Activated CD8-positive, alpha-beta memory T cell treated with anti-CD3 and anti-CD28 coated beads, Interleukin-2, amount 50 U/mL, for 48 hours (primary cell): ENCODE measurements around the gene PRODH.
"Not testable (repeated sequence)": the region's sequence is repeated elsewhere in the genome, so short reads cannot be mapped to it uniquely, and the experiment has no call there.

Source experiments
- DNase-seq: peaks from one replicate; pipeline ENCODE4 v3.0.0-alpha.2; 2020

PRODH gene, protein sequence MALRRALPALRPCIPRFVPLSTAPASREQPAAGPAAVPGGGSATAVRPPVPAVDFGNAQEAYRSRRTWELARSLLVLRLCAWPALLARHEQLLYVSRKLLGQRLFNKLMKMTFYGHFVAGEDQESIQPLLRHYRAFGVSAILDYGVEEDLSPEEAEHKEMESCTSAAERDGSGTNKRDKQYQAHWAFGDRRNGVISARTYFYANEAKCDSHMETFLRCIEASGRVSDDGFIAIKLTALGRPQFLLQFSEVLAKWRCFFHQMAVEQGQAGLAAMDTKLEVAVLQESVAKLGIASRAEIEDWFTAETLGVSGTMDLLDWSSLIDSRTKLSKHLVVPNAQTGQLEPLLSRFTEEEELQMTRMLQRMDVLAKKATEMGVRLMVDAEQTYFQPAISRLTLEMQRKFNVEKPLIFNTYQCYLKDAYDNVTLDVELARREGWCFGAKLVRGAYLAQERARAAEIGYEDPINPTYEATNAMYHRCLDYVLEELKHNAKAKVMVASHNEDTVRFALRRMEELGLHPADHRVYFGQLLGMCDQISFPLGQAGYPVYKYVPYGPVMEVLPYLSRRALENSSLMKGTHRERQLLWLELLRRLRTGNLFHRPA

DNA sequence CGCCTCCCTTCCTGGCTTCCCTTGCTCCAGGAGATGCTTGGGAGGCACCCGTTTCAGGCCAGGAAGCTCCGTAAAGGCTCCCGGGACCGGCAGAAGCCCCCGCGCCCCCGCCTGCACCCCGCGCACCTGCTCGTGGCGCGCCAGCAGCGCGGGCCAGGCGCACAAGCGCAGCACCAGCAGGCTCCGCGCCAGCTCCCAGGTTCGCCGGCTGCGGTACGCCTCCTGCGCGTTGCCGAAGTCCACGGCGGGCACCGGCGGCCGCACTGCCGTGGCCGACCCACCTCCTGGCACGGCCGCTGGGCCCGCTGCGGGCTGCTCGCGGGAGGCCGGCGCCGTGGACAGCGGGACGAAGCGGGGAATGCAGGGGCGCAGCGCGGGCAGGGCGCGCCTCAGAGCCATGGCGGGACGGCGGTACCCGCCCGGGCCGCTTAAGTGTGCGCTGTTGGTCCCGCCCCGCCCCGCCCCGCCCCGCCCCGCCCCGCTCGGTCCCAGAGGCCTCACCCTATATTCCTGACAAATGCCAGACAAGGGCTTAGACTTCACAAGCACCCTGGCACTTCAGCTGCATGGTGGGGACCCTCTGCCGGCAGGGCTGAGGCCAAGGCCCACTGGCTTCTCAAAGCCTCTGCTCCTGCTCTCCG is at the start of gene PRODH:
TSS of gene PRODH (minus strand) at position 405 of the 641 bp plus-strand sequence. CDS start at position 399, 6 bp downstream.
- no peak for DNase-seq

DNA sequence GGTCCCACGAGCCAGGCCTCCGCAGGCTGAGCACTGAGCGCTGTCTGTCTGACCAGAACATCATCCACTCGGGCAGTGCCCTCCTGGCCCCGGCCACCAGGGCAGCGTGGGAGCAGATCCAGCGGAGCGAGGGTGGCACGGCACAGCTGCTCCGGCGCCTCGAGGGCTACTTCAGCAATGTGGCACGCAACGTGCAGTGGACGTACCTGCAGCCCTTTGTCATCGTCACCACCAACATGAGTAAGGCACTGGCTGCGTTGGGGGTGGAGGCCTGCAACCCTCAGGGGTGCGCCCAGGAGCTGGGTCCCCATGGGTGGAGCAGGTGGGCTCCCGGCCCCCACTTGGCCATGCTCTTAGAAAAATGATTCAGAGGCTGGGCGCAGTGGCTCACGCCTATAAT is 49.7 kb upstream of the PRODH start:
- DNase-seq, result no peak

DNA sequence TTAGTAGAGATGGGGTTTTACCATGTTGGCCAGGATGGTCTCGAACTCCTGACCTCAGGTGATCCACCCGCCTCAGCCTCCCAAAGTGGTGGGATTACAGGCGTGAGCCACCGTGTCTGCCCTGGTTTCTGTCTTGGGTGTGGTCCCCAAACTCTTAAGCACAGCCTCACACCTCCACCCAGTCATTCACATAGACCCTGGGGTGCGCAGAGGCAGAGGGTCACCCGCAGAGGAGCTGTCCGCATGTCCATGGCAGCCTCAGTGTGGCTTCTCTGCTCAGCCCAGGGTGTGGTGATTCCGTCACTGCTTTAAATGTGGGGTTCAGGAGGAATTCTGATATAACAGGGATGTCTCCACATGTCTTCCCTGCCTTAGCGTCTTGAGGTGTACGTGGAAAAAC is 48.5 kb upstream of the PRODH start:
- no peak for DNase-seq

DNA sequence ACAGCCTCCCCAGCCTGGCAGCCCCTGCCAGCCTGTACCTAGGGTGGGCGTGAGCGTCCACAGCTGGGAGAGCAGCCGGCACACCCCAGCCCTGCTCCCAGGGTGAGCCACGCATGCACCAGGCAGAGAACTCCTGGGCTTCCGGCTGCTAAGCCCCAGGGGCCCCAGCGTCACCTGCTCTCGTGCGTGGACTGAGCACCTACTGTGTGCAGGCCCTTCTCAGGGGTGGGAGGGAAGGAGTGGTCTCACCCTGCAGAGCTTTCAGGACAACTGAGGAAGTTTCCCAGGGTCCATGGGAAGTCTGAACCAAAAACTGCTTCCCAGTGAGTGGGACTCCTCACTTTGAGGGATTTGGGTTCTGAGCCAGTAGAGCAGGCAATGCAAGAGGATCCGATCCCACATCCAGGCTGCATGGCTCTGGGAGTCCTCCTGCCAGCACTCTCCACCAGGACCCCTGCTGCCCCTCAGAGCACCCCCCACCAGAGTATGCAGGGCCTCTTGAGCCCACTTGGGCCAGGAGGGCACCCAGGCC is 47.1 kb upstream of the PRODH start:
- DNase-seq, result no peak

DNA sequence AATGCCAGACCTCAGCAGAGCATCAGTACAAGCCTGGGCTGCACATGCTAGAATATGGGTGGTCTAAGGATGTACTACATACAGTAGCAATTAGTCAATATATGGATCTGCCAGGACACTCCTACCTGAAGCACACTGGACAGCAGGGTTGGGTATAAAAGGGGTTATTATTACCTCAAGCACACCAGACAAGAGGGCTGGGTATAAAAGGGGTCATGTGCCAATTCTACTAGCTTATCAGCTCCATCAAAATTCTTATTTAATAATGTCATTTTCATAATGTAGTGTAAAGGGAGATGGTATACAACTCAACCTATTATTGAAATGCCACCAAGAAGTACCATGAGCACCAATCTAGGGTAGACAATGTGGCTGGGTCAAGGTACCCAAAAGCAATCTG is 44.7 kb upstream of the PRODH start:
- DNase-seq, result no peak

DNA sequence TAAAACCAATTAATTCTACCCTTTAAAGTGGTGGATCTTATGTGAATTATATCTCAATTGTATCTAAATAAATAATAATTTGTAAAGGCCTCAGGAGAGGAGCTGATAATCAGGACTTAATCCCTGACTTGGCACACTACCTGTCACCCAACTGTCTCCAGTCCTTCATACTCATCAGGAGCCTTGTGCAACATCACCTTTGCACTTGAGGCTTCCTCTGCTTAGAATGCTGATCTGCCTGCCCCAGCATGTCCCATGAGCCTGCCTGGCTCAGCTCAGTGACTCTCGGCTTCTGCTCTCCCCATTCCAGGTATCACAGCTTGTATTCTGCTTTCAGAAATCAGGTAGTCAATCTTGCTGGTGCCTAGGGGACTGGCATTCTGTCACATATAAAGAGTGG is 43.9 kb upstream of the PRODH start:
- no peak for DNase-seq

DNA sequence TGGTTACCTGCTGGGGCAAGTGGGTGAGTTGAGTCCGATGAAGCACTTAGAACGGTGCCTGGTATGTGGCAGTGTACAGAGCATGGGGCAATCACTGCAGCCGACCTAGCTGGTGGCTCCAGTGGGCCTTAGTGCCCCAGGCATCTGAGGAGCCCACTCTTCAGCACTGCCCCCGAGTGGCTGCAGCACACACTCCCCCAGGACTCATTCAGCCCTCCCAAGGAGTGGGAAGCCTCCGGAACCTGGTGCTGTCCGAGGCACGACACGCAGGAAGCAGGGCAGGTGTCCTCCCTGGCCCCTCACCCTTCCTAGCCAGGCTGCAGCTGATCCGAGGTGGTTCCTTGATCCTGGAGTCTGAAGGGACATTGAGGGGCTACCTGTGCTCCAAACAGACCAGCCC is 42.4 kb upstream of the PRODH start:
- DNase-seq, result no peak

DNA sequence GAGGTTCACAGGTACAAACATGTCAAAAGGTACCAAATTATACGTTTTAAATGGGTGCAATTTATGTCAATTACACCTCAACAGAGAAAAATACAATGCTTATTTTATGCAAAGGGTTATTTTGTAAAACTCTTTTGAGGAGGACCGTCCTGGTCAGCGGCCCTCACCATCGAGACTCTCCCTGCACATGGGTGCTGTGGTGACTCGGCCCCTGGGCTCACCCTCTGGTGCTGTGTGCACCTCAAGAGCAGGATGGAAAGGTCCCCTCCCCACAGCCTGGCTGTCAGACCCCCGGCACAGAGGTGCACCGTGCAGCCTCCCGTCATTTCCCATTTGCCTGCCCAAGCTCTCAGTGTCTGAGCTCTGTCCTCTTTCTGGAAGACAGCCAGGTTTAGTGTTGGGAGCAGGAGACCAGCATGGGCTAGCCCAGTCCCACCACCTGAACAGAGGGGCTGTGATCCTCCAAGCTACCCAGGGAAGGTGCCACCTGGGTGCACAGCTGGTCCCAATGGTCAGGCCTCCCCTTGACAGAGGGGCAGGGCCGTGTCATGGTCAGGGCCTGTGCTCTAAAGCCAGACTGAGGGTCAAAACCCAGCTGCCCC is 41.8 kb upstream of the PRODH start:
- no peak for DNase-seq

DNA sequence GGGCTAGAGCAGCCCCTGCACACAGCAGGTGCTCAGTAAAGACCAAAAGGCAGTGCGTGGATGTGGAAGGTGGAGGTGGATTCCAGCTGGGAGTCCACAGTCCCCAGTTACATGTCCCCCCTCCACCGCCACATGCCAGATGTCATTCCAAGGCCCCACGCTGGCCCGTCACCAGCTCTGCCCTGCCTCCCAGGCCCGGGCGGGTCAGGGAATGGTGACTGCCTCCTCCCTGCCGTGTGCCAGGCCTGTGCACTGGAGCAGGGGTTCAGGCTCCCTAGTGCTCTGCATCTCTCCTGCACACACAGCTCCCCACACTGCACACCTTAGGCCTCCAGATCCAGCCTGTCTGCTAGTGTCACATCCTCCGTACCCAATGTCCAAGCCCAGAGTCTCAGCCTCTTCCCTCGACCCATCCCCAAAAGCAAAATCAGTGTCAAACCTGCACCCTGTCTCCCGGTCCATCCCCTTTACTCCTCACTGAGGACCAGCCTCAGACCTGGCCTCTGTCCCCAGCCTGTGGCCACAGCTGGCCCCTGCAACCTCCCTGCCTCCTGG is 40.2 kb upstream of the PRODH start:
- DNase-seq, result no peak

DNA sequence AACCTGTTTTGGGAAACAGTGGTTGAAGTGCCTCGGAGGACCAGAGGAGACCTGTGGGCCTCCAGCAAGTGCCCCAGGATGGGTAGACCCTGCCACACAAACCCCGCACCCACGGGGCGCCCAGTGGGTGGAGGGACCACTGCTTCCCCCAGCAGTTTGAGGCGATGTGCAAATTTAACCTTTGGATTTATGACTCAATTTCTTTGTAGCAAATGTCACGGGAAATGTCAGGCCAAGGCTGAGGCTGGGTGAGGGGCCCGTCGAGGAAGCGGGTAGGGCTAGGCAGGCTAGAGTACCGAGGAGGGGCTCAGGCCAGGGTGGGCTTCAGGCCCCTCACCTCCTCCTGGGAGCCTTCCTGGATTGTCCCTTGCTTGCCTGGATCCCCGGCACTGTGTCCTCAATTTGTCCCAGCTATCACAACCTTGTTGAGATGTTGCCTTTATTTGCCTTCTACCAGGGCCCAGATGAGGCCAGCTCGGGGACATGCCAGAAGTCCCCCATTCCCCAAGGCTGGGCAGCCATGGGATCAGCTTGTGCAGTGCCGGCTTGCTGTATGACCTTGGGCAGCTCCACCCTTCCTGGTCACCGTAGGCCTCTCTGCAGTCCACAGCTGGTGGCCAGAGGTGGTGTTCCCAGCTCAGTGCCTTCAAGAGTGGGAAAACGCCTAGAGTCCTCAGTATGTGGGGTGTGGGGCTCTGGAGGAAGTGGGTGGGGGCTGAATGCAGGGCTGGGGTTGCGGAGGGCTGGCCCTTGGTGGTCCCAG is 39.5 kb upstream of the PRODH start:
- no peak for DNase-seq

DNA sequence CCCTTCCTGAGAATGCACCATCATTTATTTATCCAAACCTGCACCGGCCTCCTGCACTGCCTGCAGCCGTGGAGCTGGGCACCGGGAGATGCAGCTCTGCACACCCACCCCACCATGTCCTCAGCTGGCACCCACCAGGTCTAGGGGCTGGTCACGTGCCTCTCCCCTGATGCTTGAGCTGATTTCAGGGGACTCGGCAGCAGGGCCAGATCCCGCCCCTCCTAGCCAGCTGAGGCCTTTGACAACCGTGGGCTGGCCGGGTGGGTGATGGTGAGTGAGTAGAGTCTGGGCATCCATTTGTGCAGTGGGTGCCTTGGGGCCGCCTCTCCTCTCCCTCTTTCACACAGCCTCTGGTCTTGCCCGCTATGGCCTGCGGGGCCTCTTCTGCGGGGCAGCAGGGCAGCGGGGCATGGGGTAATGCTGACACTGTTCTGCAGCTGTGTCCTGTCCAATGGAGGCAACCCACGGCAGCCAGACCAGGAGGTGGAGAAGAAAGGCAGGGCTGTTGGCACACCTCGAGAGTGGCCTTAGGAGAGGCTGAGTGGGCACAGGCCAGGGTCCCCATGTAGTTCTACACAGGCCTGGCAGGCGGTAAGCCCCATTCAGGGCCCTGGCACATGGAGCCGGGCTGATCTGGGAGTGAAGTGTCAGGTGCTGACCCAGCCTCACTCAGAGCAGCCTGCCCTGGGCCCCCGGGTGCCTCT is 38.5 kb upstream of the PRODH start:
- DNase-seq, result no peak

DNA sequence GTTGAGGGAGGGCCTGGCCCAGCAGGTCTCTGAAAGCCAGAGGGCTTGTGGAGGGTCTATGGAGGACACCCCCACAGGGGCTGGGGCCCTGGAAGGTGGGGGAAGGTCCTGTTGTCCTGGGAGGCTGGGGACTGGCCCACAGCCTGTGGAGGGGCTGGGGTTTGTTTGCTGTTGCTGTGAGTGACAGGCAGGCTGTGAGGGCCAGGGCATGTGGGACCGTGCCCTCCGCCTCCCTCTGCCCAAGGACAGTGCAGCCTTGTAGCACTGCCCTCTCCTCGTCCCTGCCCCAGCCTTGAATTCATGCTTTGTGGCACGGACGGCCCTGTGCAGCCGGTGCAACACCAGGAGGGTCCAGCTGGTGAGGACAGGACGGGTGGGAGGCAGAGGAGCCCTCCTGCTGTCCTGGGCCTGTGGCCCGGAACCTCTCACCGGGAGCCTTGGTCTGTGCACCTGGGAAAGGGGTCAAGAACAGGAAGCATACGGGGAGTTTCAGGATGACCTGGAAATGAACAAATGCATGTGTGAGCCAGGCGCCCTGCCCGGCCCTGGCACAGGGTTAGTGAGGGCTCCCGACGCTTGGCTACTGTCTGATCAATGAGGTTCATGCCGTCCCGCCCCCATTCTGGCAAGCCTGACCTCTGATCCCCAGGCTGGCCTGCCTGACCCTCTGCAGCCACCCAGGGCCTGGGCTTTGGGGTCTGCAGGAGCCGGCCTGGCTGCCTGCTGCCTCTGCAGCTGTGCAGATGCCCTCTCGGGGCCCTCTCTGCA is 37.4 kb upstream of the PRODH start:
- no peak for DNase-seq

DNA sequence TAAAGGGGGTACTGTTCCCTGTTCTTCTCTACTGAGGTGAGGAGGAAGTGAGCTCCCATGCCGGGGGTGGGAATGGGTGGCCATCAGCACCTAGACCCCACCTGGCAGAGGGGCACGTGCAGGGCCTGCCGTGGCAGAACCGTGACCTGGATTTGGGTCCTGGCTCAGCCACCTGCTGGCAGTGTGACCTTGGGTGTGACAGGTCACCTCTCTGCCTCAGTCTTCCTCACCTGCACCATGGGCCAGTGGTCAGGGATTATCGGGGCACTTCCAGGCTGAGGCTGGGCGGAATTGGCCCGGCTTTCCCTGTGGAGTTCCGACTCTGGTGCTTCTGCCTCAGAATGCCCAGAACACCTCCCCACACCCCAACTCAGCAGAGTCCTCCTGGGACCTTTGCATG is 36.5 kb upstream of the PRODH start:
- DNase-seq, result not testable (repeated sequence)

DNA sequence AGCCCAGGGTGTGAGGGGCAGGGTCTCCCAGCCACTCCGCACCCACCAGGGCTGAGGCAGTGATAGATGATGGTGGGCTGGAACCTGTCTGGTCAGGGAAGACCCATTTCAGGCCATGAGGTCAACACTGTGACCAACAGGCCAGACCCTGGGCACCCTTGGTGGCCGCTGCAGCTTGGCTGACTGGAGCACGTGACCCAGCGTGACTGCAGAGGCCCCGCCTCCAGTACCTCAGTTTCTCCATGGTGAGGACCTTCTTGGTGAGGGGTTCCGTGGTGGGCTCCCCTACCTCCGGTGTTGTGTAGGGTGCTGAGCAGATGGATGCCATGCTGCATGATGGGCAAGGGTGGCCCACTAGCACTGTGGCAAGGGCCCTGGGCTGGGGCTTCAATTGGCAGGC is 35.9 kb upstream of the PRODH start:
- DNase-seq, result not testable (repeated sequence)

DNA sequence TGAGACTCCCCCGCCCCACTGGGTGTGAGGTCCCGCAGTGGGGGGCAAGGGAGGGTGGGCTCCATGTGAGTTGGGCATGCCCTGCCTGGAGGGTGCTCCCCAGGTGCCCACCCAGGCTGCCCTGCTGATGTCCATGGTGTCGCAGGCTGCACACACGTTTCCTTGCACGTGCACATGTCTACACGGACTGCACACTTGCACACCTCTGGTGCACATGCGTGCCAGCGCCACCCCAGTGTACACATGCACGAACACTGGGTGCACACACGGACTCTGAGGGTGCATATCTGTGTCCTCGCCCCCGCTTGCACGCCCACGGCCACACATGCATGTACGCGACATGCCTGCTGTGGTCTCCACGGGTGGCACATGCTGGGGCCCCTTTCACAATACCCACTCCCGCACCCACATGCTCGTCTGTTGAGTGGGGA is 35.2 kb upstream of the PRODH start:
- no peak for DNase-seq

DNA sequence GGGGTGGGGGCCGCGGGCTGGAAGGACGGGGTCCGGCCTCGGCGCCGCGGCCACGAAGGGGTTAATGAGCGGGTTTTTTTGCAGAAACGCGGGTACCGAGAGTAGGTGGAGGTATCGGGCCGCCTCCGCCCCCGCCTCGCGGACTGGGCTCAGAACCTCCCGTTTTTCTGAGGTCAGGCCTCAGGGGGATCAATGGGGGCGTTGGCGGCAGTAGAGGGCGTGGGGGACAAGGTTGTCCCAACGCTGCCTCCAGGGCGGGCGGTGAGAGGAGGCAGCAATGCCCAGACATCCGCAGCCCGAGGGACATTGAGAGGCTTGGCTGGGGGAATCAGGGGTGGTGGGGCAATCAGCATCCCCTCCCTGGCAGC is 34.8 kb upstream of the PRODH start:
- DNase-seq, result no peak

DNA sequence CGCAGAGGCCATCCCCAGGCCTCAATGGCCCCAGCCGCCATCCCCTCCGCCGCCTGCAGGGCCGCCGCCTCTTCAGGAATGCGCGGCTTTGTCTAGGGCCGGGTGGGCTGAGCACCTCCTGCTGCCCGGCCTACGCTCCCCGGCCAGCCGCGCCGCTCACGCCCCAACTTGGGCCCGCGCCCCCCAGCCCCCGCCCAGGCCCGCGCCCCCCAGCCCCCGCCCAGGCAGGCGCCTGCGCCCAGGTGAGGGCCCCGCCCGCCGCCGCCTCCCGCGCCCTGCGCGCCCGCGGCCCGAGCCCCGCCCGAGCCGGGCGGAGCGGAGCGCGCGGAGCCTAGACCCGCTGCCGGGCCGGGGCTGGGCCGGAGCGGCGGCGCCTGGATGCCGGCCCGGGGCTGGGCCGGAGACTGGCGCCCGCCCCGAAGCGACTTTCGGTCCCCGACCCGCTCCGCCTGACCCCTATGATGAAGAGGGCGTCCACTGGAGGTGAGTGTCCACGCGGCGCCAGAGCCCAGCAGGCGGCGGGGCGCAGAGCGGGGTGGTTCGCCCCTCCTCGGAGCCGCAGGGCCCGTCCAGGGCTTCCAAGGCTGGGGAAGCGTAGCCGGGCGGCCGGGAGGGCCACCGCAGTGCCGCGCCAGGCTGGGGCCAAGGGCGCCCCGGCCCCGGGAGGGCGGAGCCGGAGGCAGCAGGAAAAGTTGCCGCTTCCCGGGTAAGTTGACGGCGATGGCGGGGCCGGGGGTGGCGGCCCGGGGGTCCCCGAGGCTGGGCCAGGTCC is 34.3 kb upstream of the PRODH start:
- DNase-seq, result no peak

DNA sequence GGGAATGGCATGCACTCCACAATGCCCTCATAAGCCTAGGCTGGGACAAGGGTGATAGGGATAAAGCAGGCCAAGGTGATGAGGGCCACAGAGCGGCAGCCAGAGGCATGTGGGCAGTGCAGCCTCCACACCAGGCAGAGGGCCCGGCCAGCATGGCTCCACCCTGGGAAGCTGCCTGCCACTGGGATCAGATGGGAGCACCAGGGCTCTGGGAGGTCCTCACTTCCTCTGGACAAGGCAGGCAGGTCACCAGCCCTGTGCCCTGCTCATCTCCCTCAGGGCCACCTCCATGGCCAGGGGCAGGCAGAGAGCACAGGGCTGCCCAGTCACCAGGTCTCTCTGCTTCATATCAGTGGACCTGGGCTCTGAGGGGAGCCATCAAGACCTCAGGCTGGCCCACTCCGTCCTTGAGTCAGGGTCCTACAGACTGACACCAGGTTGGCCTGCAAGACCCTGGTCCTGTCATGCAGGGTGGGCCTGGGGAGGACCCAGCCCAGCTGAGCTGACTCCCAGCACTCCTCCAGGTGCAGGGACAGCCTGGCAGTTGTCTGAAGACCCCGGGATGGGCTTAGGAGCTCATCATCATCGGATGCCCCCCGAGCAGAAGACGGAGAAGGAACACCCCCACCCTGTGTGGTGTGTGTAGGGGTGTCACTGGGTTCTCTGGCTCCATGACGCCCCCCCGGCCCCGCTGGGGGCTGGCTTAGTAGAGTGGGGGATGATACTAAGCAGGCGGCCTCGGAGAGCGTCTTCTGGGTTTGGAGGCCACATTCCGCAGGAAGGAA is 33.3 kb upstream of the PRODH start:
- not testable (repeated sequence) for DNase-seq
